ENCODE measurements around the gene NFU1. TPM values are rescaled to one million over a fixed set of nuclear protein-coding genes. Genes with fewer than 3 reads are reported as not detected.

NFU1 gene
- total RNA-seq, 4 donors from 2014 or later, result 45.4 to 74.8 (median 48.8) TPM

DNA sequence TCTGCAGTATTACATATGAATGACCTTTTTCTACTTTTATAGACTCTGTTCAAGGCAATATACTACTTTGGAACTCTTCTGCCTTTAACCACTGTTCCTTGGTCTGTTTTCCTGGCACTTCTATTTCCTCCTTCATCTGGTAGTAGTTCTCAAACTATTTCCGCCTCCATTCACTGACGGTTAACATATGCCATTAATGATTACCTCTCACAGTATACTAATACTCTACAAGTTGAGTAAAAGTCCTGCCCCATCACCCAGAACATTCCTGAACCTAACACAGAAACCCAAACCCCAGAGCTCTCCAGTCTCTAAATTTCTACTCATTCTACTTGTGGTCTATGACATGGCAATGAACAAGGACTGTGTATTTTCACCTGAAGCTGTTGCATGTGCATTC is 54.7 kb downstream of the NFU1 start:
- 86% methylated on average over 2 of the region's 2 CpGs for WGBS
- TF ChIP-seq, protein P1, sequence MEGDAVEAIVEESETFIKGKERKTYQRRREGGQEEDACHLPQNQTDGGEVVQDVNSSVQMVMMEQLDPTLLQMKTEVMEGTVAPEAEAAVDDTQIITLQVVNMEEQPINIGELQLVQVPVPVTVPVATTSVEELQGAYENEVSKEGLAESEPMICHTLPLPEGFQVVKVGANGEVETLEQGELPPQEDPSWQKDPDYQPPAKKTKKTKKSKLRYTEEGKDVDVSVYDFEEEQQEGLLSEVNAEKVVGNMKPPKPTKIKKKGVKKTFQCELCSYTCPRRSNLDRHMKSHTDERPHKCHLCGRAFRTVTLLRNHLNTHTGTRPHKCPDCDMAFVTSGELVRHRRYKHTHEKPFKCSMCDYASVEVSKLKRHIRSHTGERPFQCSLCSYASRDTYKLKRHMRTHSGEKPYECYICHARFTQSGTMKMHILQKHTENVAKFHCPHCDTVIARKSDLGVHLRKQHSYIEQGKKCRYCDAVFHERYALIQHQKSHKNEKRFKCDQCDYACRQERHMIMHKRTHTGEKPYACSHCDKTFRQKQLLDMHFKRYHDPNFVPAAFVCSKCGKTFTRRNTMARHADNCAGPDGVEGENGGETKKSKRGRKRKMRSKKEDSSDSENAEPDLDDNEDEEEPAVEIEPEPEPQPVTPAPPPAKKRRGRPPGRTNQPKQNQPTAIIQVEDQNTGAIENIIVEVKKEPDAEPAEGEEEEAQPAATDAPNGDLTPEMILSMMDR (IDR thresholded peaks at IDR 0.05), result no peak
- TF ChIP-seq POLR2A (IDR thresholded peaks at IDR 0.05; ENCODE audit: low read depth) (no peak), EP300 (IDR thresholded peaks at IDR 0.05) (no peak), POLR2AphosphoS5 (IDR thresholded peaks at IDR 0.05) (no peak)
- Histone ChIP-seq H3K4me1 (peaks cover 11 to 43% (median 42%) of the 10 kb centered on the region in 4 donors), H3K27ac (replicated peaks in 1 of 4) (no peak overlapping the region), H3K27me3 (no peaks in the 10 kb centered on the region), H3K9me3 (no peaks in the 10 kb centered on the region), H3K36me3 (no peaks in the 10 kb centered on the region), H3K4me3 (no peak overlapping the region)
- intact Hi-C loops (cut with DNase I), result loop anchor here (10.0 kb wide), 2 partner anchors 262 to 332 kb away; partner anchors contain the start of gene AAK1
- no peak for DNase-seq (ENCODE audit: extremely low spot score)

DNA sequence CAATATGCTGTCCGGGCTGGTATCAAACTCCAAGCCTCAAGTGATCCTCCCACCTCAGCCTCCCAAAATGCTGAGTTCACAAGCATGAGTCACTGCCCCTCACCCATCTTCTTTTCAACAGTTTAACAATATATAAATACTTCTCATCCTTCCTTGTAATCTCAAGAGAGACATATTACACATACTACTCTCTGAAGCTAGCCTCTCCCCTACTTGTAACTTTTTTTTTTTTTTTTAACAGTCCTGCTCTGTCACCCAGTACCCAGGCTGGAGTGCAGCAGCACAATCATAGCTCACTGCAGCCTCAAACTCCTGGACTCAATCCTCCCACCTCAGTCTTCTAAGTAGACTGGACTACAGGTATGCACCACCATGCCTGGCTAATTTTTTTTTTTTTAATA is 55.9 kb downstream of the NFU1 start:
- 100% methylated on average over 1 of the region's 1 CpG for WGBS
- H3K36me3 ChIP-seq, result no peaks in the 10 kb centered on the region
- no peaks in the 10 kb centered on the region for H3K27me3 ChIP-seq
- no peak overlapping the region for H3K27ac ChIP-seq (replicated peaks in 1 of 4)
- H3K4me3 ChIP-seq, result no peak overlapping the region
- no peak for DNase-seq (ENCODE audit: extremely low spot score)
- H3K9me3 ChIP-seq, result no peaks in the 10 kb centered on the region
- intact Hi-C loops (cut with DNase I), result loop anchor here (10.0 kb wide), 2 partner anchors 263 to 333 kb away; partner anchors contain the start of gene AAK1
- H3K4me1 ChIP-seq, result peaks cover 10 to 45% (median 39%) of the 10 kb centered on the region in 4 donors
- no peak for TF ChIP-seq POLR2AphosphoS5 (IDR thresholded peaks at IDR 0.05)
- TF ChIP-seq EP300 (IDR thresholded peaks at IDR 0.05), result no peak
- TF ChIP-seq POLR2A (IDR thresholded peaks at IDR 0.05; ENCODE audit: low read depth), result no peak
- TF ChIP-seq, protein P1 (IDR thresholded peaks at IDR 0.05), result no peak

DNA sequence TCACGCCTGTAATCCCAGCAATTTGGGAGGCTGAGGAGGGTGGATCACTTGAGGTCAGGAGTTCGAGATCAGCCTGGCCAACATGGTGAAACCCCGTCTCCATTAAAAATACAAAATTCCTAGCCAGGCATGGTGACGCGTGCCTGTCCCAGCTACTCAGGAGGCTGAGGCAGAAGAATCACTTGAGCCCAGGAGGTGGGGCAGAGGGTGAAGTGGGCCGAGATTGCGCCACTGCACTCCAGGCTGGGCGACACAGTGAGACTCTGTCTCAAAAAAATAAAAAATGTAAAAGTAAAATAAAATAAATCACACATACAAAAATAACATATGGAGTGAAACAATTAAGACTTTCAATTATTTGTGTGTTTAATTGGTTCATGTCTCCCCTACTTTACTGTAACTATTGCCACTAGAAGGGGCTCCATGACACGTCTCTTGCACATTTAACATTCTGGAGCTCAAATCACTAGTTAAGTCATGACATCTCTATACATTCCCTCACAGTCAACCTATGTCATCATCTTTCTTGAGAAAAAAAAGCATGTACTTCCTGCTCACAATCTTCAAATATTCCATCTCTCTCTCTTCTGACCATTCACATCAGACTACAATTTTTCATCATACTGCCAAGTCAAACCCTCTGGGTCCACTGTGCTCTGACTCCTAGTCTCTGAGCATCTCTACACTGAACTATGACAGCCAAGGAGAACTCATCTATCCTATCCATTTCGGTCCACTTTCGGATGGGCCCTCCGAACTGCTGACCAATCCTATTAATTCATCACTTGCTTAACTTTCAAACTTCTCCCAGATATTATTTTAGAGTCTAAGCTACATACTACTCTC is 56.9 kb downstream of the NFU1 start:
- no peak for DNase-seq (ENCODE audit: extremely low spot score)
- no peaks in the 10 kb centered on the region for H3K9me3 ChIP-seq
- TF ChIP-seq POLR2AphosphoS5 (IDR thresholded peaks at IDR 0.05) (no peak), EP300 (IDR thresholded peaks at IDR 0.05) (no peak), POLR2A (IDR thresholded peaks at IDR 0.05; ENCODE audit: low read depth) (no peak)
- TF ChIP-seq, protein P1 (IDR thresholded peaks at IDR 0.05), result no peak
- H3K27ac ChIP-seq (replicated peaks in 1 of 4), result no peak overlapping the region
- WGBS, result 95% methylated on average over 12 of the region's 12 CpGs
- no peaks in the 10 kb centered on the region for H3K36me3 ChIP-seq
- intact Hi-C loops (cut with DNase I), result loop anchor here (10.0 kb wide), 2 partner anchors 265 to 335 kb away; partner anchors contain the start of gene AAK1
- peaks cover 8 to 42% (median 37%) of the 10 kb centered on the region in 4 donors for H3K4me1 ChIP-seq
- no peak overlapping the region for H3K4me3 ChIP-seq
- no peaks in the 10 kb centered on the region for H3K27me3 ChIP-seq

DNA sequence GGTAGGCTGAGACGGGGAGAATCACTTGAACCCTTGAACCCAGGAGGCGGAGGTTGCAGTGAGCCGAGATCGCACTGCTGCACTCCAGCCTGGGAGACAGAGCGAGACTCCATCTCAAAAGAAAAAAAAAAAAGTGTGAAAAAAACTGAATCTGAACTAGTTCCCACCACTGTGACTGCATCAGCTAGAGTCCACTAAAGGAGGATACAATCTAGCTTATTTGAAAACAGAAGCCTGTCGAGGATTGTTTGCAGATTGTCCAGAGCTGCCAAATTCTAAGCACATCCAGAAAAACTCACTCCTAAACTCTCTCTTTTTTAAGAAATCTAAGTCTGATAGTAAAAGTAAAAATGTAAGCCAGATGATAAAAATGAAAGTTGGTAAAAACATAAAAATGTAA is 60.8 kb downstream of the NFU1 start:
- intact Hi-C loops (cut with DNase I), result no loop called here
- Histone ChIP-seq H3K4me1 (peaks cover 5 to 18% (median 12%) of the 10 kb centered on the region in 4 donors), H3K27ac (replicated peaks in 1 of 4) (no peak overlapping the region), H3K9me3 (no peaks in the 10 kb centered on the region), H3K4me3 (no peak overlapping the region), H3K36me3 (peaks cover 6 to 21% (median 17%) of the 10 kb centered on the region in 4 donors), H3K27me3 (no peaks in the 10 kb centered on the region)
- DNase-seq (ENCODE audit: extremely low spot score), result no peak
- 77% methylated on average over 6 of the region's 6 CpGs for WGBS
- TF ChIP-seq POLR2AphosphoS5 (IDR thresholded peaks at IDR 0.05), result no peak
- TF ChIP-seq, protein P1 (IDR thresholded peaks at IDR 0.05), result no peak
- TF ChIP-seq EP300 (IDR thresholded peaks at IDR 0.05), result no peak
- TF ChIP-seq POLR2A (IDR thresholded peaks at IDR 0.05; ENCODE audit: low read depth), result no peak
